GM13976 (cell line): ENCODE results near the gene KSR1.
"Not testable (repeated sequence)": the region's sequence is repeated elsewhere in the genome, so short reads cannot be mapped to it uniquely, and the experiment has no call there.

Experiments
- DNase-seq: peaks from one replicate; pipeline ENCODE4 v3.0.0; 2012; ENCODE audit warnings: low spot score
- in situ Hi-C: fragments of 300-500 bp; cut with MboI; formaldehyde crosslinking; loops from one replicate; pipeline ENCODE4 v1.12.0; 2022; ENCODE audit warnings: low sequenced_read_pairs, mixed read lengths, inconsistent platforms; ENCODE audit not compliant: unreplicated experiment
- TF ChIP-seq, protein P1 (sequence below): IDR thresholded peaks from 2 replicates; pipeline ENCODE4 v1.5.1; 2012; ENCODE audit warnings: borderline replicate concordance, mild to moderate bottlenecking; ENCODE audit not compliant: insufficient read depth; ENCODE audit errors: extremely low read depth, missing control alignments, control extremely low read depth

The KSR1 gene

DNA sequence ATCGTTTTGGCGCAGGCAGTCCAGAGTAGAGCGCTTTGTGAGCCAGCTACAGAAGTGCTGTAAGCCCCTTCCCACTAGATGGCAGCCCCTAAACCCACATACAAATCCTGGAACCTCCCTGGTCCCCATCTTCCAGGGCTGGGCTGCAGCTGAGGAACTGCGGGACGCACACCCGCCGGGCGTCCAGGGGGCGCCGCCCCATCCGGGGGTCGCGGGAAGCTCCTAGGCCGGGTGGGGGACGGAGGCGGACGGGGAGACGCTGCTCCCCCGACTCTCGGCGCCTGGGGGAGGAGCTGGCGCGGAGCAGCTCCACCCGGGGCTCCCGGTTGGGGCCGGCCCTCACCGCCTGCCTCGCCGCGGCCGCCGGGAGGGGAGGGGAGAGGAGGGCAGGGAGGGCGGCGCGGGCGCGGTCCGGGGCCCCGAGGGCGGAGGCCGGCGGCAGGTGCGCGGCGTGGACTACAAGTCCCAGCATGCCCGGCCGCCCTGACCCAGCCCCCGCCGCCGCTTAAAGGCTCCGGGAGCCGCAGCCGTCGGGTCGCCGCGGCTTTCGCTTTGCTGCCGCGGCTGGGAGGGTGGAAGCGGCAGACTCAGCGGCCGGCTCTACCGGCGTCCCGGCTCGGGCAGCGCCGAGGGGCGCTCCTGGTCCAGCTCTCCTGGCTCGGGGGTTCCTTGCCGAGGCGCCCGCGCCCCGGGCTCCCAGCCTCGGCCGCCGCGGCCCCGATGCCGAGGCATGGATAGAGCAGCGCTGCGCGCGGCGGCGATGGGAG, at the start of gene KSR1:
TSS of gene KSR1 (plus strand) at position 535 of the 767 bp plus-strand sequence. CDS start at position 731, 196 bp downstream.
- in situ Hi-C loops: loop anchor here (10.0 to 25.0 kb wide), 3 partner anchors 139 to 606 kb away; partner anchors contain the start of gene WSB1
- TF ChIP-seq, protein P1, sequence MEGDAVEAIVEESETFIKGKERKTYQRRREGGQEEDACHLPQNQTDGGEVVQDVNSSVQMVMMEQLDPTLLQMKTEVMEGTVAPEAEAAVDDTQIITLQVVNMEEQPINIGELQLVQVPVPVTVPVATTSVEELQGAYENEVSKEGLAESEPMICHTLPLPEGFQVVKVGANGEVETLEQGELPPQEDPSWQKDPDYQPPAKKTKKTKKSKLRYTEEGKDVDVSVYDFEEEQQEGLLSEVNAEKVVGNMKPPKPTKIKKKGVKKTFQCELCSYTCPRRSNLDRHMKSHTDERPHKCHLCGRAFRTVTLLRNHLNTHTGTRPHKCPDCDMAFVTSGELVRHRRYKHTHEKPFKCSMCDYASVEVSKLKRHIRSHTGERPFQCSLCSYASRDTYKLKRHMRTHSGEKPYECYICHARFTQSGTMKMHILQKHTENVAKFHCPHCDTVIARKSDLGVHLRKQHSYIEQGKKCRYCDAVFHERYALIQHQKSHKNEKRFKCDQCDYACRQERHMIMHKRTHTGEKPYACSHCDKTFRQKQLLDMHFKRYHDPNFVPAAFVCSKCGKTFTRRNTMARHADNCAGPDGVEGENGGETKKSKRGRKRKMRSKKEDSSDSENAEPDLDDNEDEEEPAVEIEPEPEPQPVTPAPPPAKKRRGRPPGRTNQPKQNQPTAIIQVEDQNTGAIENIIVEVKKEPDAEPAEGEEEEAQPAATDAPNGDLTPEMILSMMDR: peak; percentile 30
- peak; percentile 94 for DNase-seq

DNA sequence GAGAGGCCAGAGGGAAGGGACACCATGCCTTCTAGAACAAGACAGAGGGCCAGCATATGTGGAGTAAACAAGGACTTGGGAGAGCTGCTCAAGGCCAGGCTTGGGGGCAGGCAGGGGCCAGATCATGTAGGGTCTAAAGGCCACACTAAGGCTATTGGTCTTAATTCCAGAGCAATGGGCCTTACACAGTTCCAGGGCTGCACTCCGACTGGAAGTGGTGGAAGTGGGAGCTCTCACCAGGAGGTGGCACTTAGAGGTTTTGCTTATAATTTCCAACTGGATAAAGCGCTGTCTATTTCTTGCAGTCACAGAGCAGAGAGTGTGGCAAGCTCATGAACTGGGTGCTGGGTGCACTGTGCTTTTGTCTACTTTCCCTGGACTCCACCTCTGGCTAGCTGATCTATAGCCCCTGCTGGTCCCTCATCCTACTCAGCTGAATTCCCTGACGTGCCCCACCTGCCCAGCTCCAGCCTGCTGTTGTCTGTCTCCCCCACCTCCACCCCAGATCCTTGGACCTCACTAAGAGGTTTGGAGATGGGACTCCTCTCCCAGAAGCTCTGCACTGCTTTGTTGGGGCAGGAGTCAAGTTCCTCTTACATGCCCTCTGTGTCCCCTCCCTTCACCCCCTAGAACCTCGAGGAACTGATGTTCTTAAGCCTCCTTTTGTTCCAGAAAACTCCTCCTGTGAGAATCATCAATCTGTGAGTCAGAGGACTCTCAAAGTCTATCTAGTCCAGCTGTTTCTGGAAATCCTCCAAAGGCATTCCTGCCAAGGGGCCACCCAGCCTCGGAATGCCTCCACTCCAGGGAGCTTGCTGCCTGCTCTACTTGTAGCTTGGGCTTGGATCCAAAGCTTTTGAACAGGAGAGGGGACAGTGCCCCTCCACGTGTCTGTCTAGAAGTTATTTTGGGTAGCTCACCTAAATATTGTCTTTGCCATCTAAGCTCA, 48.1 kb upstream of the KSR1 start:
- TF ChIP-seq, protein P1: no peak
- no peak for DNase-seq
- in situ Hi-C loops: no loop called here

DNA sequence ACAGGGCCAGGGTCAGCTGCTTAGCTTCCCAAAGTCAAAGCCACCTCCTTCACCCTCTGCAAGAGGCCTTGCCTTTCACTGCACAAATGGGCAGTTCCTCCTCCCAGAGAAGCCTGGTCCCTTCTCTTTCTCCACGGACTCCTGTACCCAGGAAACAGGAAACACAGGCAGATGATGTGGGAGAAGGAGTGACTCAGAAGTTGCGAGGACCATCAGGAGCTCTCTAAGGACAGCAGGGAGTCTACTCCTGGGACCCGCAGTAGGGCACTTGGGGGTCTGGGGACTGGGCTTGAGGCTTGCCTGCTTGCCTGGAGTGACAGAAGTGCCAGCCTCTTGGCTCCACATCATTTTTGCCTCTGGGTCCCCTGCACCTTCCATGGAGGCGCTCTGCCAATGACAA, 47.4 kb upstream of the KSR1 start:
- in situ Hi-C loops: no loop called here
- TF ChIP-seq, protein P1: no peak
- DNase-seq: no peak

DNA sequence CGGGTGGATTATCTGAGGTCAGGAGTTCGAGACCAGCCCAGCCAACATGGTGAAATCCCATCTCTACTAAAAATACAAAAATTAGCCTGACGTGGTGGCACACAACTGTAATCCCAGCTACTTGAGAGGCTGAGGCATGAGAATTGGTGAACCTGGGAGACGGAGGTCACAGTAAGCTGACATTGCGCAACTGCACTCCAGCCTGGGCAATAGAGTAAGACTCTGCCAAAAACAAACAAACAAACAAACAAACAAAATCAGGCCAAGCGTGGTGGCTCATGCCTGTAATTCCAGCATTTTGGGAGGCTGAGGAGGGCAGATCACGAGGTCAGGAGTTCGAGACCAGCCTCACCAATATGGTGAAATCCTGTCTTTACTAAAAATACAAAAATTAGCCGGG, 44.1 kb upstream of the KSR1 start:
- in situ Hi-C loops, DNase-seq: not testable (repeated sequence)

DNA sequence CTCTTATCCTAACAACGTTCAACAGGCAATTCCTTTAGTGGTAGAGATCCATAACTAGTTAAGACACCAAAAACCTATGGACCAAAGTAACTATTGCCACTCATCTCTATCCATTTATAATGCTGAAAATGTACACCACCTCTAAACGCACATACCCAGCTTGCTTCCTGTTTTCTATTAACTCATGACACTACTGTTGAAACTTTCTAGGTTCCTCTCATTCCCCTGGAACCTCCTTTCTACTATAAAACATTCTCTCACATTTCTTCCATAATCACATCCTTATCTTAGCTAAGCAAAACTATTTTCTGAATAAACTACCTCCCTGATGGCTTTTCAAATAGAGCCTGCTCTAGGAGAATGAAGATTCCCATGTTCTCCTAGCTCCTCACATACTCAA, 42.9 kb upstream of the KSR1 start:
- in situ Hi-C loops: no loop called here
- DNase-seq: no peak
- TF ChIP-seq, protein P1: no peak

DNA sequence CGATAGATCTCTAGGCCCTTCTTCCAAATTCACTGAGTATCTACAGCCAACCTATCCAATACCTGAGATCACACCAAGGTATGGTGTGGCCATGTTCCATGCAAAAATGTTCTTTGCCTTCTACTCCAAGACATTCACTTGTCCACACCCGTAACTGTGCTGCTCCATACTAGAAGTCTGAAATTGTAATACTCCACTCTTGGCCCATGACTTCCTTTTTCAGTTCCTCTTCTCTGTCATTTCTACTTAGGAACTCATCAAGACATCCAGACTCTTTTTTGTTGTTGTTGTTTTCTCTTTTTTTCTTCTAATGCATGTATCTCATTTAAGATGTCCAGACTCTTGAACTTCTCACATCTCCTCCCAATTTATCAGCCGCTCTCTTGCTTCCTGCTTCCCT, 42.5 kb upstream of the KSR1 start:
- no peak for DNase-seq
- TF ChIP-seq, protein P1: no peak

More for the DNA sequence above, 42.5 kb upstream of the KSR1 start:
- in situ Hi-C loops: no loop called here
